Hepatocyte (in vitro differentiated cells): ENCODE data around the gene ABCD3.
"Not testable (repeated sequence)": the region's sequence is repeated elsewhere in the genome, so short reads cannot be mapped to it uniquely, and the experiment has no call there.

Experiments
- EZH2phosphoT487 ChIP-seq: fragments of 200-600 bp; sonication (generic); IDR thresholded peaks from one replicate; pipeline ENCODE4 v1.6.1; 2018; ENCODE audit warnings: antibody characterized with exemption, mild to moderate bottlenecking, low read depth, moderate library complexity; ENCODE audit not compliant: unreplicated experiment, severe bottlenecking
- TF ChIP-seq, protein P1 (sequence below): fragments of 200-600 bp; sonication (generic); IDR thresholded peaks from 2 replicates; pipeline ENCODE4 v1.5.1; 2016; ENCODE audit warnings: antibody characterized with exemption, mild to moderate bottlenecking; ENCODE audit not compliant: poor library complexity

DNA sequence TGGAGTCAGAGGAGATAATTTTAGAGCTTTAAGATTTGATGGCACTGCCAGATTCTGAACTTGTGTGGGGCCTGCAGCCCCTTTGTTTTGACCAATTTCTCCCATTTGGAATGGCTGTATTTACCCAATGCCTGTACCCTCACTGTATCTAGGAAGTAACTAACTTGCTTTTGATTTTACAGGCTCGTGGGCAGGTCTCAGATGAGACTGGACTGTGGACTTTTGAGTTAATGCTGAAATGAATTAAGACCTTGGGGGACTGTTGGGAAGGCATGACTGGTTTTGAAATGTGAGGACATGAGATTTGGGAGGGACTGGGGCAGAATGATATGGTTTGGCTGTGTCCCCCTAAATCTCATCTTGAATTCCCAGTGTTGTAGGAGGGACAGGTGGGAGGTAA, 11.9 kb downstream of the ABCD3 start:
- TF ChIP-seq, protein P1, sequence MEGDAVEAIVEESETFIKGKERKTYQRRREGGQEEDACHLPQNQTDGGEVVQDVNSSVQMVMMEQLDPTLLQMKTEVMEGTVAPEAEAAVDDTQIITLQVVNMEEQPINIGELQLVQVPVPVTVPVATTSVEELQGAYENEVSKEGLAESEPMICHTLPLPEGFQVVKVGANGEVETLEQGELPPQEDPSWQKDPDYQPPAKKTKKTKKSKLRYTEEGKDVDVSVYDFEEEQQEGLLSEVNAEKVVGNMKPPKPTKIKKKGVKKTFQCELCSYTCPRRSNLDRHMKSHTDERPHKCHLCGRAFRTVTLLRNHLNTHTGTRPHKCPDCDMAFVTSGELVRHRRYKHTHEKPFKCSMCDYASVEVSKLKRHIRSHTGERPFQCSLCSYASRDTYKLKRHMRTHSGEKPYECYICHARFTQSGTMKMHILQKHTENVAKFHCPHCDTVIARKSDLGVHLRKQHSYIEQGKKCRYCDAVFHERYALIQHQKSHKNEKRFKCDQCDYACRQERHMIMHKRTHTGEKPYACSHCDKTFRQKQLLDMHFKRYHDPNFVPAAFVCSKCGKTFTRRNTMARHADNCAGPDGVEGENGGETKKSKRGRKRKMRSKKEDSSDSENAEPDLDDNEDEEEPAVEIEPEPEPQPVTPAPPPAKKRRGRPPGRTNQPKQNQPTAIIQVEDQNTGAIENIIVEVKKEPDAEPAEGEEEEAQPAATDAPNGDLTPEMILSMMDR: not testable (repeated sequence)
- not testable (repeated sequence) for TF ChIP-seq EZH2phosphoT487
